Tibial nerve (tissue), 4 donors: ENCODE measurements around the gene SF1. TPM values are rescaled to one million over a fixed set of nuclear protein-coding genes. Genes with fewer than 3 reads are reported as not detected.

ENCODE experiments used
- DNase-seq, 2 donors: peaks; one replicate each; pipeline ENCODE4 v3.0.0-alpha.2; 2019; ENCODE audit warnings: low spot score in 2 of 2
- H3K27ac ChIP-seq, 4 donors: fragments of 200-600 bp; sonication (generic) in 3 of 4; one replicate each; pipeline ENCODE4 v1.5.1; 2017 to 2019; ENCODE audit warnings: mild to moderate bottlenecking in 1 of 4
- H3K27me3 ChIP-seq, 2 donors: fragments of 200-600 bp; sonication (generic) in 1 of 2; one replicate each; pipeline versions ENCODE4 v1.5.1 to v1.6.0; 2017 to 2019
- H3K36me3 ChIP-seq, 3 donors: fragments of 200-600 bp; sonication (generic); one replicate each; pipeline ENCODE4 v1.5.1; 2018 to 2019
- H3K4me1 ChIP-seq, 4 donors: fragments of 200-600 bp; sonication (generic) in 3 of 4; one replicate each; pipeline ENCODE4 v1.5.1; 2017 to 2019
- H3K4me3 ChIP-seq, 4 donors: fragments of 200-600 bp; sonication (generic) in 3 of 4; one replicate each; pipeline ENCODE4 v1.5.1; 2017 to 2019; ENCODE audit warnings: mild to moderate bottlenecking in 1 of 4, moderate library complexity in 1 of 4
- H3K9me3 ChIP-seq, 4 donors: fragments of 200-600 bp; sonication (generic) in 3 of 4; one replicate each; pipeline ENCODE4 v1.5.1; 2017 to 2019
- EP300 ChIP-seq, 2 donors: sonication (generic); formaldehyde crosslinking; IDR thresholded peaks; one replicate each; pipeline ENCODE4 v1.6.1; 2017; ENCODE audit warnings: antibody characterized with exemption in 2 of 2, mild to moderate bottlenecking in 1 of 2
- POLR2A ChIP-seq, 2 donors: fragments of 450-650 bp; IDR thresholded peaks; one replicate each; pipeline ENCODE4 v1.6.1; 2017; ENCODE audit warnings: antibody characterized with exemption in 2 of 2, mild to moderate bottlenecking in 2 of 2, moderate library complexity in 2 of 2
- WGBS, 2 donors: methylation state at CpG; one replicate each; pipeline ENCODE4 v1.1.5; 2018; 5-methylcytosine and 5-hydroxymethylcytosine counted together
- total RNA-seq, 4 donors: library from RNA; depleted of rRNA; stranded (reverse); fragments of >200 nt; gene quantifications; one replicate each; pipeline ENCODE4 v1.1.0, GENCODE V29; 2016
- TF ChIP-seq, protein P1 (sequence below), 5 experiments: fragments of 200-600 bp in 3 of 5; fragments of 450-650 bp in 2 of 5; sonication (generic) in 3 of 5; IDR thresholded peaks; one replicate each; pipeline ENCODE4 v1.5.1; 2016 to 2019; ENCODE audit warnings: antibody characterized with exemption in 5 of 5, mild to moderate bottlenecking in 3 of 5, moderate library complexity in 2 of 5

Gene SF1
- total RNA-seq, 4 donors from 2014 or later: 368 to 416 (median 372) TPM

DNA sequence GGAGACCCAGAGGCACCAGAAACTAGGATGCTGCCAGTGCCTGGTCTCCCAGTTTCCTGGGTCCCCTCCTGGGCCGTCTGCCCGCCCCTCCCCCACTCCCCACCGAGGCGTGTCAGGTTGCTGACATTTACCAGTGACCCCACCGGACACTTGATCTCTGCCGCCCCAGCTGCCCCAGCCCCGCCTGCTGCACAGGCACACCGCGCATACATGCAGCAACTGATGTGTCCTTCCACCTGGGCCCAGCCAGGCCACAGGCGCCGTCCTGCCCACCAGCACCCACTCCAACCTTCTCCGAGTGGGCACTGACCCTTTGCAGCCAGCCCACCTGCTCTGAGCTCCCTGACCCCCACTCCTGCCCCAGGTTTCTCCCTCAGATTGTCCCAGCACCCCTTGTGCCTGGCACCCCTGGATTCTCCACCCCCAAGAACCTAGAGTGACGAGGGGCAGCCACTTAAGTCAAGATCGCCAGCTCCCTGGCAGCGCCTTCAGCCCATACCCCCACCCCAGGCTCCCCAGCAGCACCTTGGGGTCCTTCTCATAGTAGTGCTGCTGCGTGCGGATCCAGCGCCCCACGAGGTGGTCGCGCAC lies 19.1 kb downstream of the SF1 start:
- Histone ChIP-seq H3K4me1 (peaks cover 0 to 53% (median 32%) of the 10 kb centered on the region in 4 donors), H3K27me3 (no peaks in the 10 kb centered on the region), H3K36me3 (peaks cover 0 to 23% (median 1%) of the 10 kb centered on the region in 3 donors), H3K9me3 (no peaks in the 10 kb centered on the region), H3K27ac (peak overlapping the region in 3 of 4 donors; percentile 28 to 72 (median 53)), H3K4me3 (peak overlapping the region; percentile 7 to 33 (median 13))
- 58 to 61% methylated on average over 21 of the region's 21 CpGs for WGBS, 2 donors
- no peak for DNase-seq
- no peak for TF ChIP-seq EP300 (IDR thresholded peaks at IDR 0.05)
- TF ChIP-seq POLR2A (IDR thresholded peaks at IDR 0.05): no peak
- TF ChIP-seq, protein P1, sequence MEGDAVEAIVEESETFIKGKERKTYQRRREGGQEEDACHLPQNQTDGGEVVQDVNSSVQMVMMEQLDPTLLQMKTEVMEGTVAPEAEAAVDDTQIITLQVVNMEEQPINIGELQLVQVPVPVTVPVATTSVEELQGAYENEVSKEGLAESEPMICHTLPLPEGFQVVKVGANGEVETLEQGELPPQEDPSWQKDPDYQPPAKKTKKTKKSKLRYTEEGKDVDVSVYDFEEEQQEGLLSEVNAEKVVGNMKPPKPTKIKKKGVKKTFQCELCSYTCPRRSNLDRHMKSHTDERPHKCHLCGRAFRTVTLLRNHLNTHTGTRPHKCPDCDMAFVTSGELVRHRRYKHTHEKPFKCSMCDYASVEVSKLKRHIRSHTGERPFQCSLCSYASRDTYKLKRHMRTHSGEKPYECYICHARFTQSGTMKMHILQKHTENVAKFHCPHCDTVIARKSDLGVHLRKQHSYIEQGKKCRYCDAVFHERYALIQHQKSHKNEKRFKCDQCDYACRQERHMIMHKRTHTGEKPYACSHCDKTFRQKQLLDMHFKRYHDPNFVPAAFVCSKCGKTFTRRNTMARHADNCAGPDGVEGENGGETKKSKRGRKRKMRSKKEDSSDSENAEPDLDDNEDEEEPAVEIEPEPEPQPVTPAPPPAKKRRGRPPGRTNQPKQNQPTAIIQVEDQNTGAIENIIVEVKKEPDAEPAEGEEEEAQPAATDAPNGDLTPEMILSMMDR (IDR thresholded peaks at IDR 0.05): no peak

DNA sequence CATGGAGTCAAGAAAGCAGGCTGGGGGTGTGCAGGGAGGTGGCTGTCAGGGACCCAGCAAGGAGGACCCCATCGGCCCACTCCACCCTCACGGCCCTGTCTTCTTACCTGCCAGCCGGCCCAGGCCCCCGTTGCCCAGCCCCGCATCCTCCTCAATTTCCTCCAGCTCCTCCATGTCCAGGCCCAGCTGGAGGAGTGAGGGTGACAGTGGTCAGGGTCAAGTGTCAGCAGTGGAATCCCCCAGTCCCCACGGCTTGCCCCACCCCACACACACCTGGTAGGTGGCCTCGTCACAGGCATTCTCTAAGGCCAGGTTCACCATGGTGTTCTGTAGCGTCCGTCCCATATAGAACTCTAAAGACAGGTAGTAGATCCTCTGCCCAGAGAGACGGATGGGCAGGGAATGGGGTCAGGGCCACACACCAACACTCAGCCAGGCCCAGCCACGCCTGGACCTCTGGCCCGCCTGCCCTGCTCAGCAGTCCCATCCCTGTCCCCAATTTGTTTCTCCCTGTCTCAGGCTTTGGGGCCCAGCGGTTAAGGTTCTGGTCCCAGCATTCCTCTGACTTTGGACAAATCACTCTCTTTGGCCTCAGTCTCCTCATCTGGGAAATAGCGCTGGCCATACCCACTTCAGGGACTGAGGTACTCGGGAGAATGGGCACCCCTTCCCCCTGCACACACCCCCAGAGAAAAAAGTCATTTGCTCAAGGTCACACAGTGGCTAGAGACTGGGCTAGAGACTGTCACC lies 19.8 kb downstream of the SF1 start:
- Histone ChIP-seq H3K36me3 (peaks cover 0 to 16% (median 0%) of the 10 kb centered on the region in 3 donors), H3K4me3 (no peak overlapping the region), H3K4me1 (peaks cover 0 to 46% (median 27%) of the 10 kb centered on the region in 4 donors), H3K9me3 (no peaks in the 10 kb centered on the region), H3K27me3 (no peaks in the 10 kb centered on the region), H3K27ac (peak overlapping the region in 1 of 4 donors; percentile 72)
- no peak for DNase-seq
- TF ChIP-seq POLR2A (IDR thresholded peaks at IDR 0.05): no peak
- TF ChIP-seq EP300 (IDR thresholded peaks at IDR 0.05): no peak
- TF ChIP-seq, protein P1 (IDR thresholded peaks at IDR 0.05): no peak
- 84 to 93% methylated on average over 12 to 15 of the region's 15 CpGs for WGBS, 2 donors

DNA sequence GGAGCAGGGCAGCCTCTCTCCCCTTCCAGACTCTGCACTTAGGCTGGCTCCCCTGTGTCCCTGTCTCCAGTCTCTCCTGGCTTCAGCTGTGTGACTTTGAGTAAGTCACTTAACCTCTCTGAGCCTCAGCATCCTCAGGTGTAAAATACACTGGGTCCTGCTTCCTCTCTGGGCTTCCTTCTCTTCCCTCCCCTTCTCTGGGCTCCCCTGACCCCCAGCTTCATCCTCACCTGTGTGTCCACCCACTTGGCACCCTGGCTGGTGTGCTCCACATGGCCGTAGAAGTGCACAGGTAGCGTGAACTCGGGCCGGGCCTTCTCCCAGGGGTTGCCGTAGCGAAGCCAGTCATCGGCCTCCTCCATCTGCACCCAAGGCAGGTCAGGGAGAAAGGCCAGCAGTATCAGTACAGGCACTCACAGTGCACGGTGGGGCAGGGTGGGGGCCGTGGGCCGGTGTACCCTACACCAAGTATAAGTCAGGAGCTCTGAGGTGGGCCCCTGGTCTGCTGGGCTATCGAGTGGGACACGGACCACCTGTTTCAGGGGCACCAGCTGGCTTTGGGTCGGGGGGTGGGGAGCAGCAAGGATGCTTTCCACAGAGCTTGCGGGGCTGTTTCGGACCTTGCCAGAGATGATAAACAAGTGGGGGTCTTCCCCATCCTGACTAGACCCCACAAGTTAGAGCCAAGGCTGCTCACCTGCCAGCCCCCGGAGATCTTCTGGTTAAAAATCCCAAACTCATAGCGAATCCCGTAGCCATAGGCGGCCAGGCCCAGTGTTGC lies 20.6 kb downstream of the SF1 start:
- DNase-seq: no peak
- 76 to 82% methylated on average over 15 to 18 of the region's 19 CpGs for WGBS, 2 donors
- Histone ChIP-seq H3K27me3 (no peaks in the 10 kb centered on the region), H3K9me3 (no peaks in the 10 kb centered on the region), H3K4me3 (no peak overlapping the region), H3K4me1 (peaks cover 0 to 38% (median 20%) of the 10 kb centered on the region in 4 donors), H3K27ac (no peak overlapping the region), H3K36me3 (peaks cover 0 to 8% (median 0%) of the 10 kb centered on the region in 3 donors)
- TF ChIP-seq EP300 (IDR thresholded peaks at IDR 0.05) (no peak), POLR2A (IDR thresholded peaks at IDR 0.05) (no peak)
- TF ChIP-seq, protein P1 (IDR thresholded peaks at IDR 0.05): no peak

DNA sequence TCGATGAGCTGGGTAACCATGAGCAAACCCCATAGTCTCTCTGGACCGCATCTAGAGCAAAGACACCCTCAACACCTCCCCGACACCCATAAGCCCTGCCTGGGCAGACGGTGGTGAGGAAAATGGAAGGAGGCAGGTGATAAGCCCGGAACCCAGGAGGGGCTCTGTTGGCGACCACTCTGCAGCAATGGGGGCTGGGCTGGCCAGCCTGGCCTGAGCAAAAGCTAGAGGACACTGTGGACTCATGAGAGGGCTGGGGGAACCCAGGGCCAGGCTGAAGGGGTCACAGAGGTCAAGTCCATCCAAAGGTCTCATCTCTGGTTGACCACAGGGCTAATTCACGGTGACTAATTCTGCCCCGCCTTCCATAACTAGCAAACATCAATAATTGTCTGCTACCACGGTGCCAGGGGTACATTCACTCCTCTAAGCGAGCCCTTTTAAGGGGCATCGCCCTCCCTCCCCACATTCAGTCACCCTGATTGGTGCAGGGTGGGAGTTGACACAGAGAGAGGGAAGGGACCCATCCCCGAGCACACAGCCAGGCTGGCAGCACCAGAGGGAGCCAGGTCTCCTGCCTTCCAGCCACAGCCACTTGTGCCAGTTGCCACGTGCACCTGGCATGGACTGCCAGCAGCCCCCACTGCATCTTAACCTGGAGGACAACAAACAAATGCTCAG lies 22.5 kb downstream of the SF1 start:
- WGBS, 2 donors: 80 to 83% methylated on average over 12 to 13 of the region's 13 CpGs
- H3K27me3 ChIP-seq: no peaks in the 10 kb centered on the region
- H3K4me3 ChIP-seq: no peak overlapping the region
- DNase-seq: no peak
- peaks cover 0 to 5% (median 0%) of the 10 kb centered on the region in 3 donors for H3K36me3 ChIP-seq
- TF ChIP-seq EP300 (IDR thresholded peaks at IDR 0.05) (no peak), POLR2A (IDR thresholded peaks at IDR 0.05) (no peak)
- TF ChIP-seq, protein P1 (IDR thresholded peaks at IDR 0.05): no peak
- no peak overlapping the region for H3K27ac ChIP-seq
- H3K4me1 ChIP-seq: peaks cover 0 to 21% (median 14%) of the 10 kb centered on the region in 4 donors
- no peaks in the 10 kb centered on the region for H3K9me3 ChIP-seq
